NB4 (cell line): ENCODE results near the gene TCOF1.

Experiments
- CTCF ChIP-seq: IDR thresholded peaks from one replicate; pipeline ENCODE4 v1.5.1; 2012; ENCODE audit warnings: low read depth, low read length
- POLR2A ChIP-seq: IDR thresholded peaks from 2 replicates; pipeline ENCODE4 v1.6.1; 2011; ENCODE audit warnings: mild to moderate bottlenecking; ENCODE audit not compliant: insufficient read length; ENCODE audit errors: extremely low read depth

GRCh38 chr5:150372639-150373038 lies 15.1 kb downstream of the TCOF1 start:
- TF ChIP-seq POLR2A (no peak), CTCF (no peak)
